ENCODE results near the gene ITGA11.

ITGA11 gene

DNA sequence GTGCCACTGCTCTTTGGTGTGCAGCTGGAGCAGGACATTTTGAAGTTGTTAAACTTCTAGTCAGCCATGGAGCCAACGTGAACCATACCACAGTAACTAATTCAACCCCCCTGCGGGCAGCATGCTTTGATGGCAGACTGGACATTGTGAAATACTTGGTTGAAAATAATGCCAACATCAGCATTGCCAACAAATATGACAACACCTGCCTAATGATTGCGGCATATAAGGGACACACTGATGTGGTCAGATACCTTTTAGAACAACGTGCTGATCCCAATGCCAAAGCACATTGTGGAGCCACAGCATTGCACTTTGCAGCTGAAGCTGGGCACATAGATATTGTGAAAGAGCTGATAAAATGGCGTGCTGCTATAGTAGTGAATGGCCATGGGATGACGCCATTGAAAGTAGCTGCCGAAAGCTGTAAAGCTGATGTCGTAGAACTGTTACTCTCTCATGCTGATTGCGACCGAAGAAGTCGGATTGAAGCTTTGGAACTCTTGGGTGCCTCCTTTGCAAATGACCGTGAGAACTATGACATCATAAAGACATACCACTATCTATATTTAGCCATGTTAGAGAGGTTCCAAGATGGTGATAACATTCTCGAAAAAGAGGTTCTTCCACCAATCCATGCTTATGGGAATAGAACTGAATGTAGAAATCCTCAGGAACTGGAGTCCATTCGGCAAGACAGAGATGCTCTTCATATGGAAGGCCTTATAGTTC is 142.2 kb downstream of the ITGA11 start:
- DNase-seq (ENCODE audit: low read depth): no peak

DNA sequence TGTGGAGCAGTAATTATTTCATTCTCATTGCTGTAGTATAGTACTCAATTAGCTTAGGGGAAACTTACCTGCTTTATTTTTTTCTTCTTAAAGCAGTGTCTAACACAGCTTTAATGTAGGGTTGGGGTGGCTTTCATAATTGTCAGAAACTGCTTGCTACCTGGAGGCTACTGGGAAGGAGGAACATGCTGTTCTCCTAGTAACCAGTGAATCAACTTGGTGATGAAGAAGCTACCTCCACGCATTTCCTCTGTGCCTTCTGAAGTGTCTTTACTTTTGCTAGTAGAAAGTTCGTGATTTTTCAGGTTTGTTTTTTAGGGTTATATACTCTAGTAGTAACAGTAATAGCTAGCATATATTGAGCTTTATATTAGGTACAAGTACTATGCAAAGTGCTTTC is 142.9 kb downstream of the ITGA11 start:
- no peak for DNase-seq (ENCODE audit: low read depth)

DNA sequence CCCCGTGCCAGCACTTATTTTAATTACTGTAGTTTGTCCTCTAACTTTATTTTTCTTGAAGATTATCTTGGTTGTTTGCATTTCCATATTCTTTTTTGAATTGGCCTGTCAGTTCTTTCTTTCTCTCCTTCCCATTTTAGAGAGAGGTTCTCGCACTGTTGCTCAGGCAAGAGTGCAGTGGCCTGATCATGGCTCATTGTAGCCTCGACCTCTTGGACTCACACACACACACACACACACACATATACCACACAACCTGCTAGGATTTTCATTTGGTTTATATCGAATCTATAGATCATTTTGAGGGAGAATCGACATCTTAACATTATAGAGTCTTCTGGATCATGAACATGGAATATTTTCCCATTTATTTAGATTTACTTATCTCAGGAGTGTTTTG is 145.7 kb downstream of the ITGA11 start:
- DNase-seq (ENCODE audit: low read depth): no peak

DNA sequence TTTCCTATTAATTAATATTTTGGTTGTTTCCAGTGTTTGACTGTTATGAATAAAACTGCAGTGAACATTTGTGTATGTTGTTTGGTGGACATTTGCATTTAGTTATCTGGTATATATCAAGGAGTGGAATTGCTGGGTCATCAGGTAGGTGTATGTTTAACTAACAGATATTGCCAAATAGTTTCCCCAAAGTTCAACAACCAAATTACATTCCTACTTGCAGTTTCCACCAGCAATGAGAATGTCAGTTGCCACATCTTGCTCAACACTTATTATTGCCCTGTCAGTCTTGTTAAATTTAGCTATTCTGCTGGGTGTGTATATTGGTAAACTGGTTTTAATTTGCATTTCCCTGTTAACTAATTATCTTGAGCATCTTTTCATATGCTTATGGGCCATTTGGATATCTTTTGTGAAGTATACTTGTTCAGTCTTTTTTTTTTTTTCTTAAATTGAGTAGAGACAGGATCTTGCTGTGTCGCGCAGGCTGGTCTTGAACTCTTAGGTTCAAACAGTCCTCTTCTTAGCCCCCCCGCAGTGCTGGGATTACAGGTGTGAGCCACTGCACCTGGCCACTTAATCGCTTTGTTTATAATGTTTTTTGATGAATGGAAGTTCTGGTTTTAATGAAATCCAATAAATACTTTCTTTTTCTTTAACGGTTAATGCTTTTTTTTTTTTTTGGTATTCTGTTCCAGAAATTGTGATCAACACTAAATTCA is 146.5 kb downstream of the ITGA11 start:
- DNase-seq (ENCODE audit: low read depth): no peak

DNA sequence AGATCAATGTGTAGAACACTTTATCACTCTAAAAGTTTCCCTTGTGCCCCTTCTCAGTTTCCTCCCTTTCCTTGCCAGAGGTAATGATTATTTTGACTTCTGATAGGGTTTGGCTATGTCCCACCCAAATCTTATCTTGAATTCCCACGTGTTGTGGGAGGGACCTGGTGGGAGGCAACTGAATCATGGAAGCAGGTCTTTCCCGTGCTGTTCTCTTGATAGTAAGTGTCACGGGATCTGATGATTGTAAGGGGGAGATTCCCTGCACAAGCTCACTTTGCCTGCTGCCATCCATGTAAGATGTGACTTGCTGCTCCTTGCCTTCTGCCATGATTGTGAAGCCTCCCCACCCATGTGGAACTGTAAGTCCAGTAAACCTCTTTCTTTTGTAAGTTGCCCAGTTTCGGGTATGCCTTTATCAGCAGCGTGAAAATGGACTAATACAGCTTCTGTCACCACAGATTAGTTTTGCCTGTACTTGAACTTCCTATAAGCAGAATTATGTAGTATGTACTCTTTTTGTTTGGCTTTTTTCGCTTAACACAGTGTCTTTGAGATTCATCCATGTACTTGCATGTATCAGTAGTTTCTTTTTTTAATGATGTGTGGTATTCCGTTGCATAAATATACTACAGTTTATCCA is 147.2 kb downstream of the ITGA11 start:
- no peak for DNase-seq (ENCODE audit: low read depth)

DNA sequence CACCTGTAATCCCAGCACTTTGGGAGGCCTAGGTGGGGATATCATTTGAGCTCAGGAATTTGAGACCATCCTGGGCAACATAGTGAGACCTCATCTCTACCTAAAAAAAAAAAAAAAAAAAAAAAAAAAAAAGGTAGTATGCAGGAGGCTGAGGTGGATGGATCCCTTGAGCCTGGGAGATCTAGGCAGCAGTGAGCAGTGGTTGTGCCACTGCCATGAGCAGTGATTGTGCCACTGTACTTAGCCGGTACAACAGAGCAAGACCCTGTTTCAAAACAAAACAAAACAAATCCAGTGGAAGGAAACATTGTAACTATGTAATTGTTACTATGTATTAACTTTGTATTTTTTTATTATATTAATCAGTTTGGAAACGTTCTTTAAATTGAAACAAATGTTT is 148.6 kb downstream of the ITGA11 start:
- DNase-seq (ENCODE audit: low read depth): no peak

DNA sequence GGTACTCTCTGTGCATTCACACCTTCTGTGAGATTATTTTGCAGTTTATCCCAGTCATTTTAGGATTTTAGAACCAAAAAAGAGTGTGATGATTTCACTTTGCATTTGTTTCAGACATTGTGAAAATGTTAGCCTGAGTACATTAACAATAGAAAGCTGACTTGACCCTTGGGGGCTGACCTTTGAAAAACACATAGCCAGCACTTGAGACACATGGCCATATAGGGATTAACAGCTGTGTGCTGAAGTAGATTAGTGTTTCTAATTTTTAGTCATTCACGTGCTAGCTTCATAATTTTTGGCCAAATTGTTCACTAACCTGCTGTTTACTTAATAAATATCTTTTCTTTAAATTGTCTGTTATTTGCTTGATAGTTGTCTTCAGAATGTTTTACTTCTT is 151.0 kb downstream of the ITGA11 start:
- no peak for DNase-seq (ENCODE audit: low read depth)

DNA sequence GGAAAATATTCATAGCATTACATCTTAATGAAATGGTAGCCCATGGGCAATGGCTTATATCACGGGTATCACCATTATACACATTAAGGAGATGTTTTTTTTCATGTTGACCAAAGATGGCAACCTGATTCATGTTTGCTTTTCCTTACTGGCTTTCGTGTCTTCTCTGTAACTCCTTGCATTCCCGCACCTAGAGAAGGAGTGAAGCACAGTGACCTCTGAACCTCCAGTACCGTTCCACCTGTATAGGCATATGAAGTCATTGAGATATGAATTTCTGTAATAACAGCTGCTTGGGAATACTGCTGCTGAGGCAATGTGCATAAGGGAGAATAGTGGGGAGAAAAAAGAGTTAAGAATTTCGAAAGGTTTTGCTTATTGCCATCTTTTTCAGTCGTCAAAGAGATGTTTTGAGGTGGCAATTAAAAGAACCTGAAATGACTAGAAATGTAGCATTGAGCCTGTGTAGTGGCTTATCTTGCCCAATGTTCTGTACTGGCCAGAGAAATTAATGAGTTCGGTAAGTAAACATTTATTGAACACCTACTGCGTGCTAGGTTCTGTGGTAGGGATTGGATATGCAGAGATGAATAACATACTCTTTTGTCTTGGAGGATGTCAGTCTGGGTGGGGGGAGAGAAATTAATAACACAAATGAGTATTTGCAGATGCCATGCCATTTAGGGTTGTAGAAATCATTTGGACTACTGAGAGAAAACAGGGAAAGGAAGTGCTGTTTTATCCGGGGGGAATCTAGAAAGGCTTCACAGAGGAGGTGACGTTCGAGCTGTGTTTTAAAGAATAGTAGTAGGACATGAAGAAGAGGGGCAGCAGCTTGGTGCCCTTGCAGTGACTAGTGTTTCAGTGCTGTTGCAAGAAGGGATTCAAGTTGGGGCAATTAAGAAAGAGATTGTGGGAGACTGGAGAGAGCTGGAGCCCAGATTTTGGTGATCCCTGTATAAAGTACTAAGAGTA is 151.9 kb downstream of the ITGA11 start:
- DNase-seq (ENCODE audit: low read depth): no peak

DNA sequence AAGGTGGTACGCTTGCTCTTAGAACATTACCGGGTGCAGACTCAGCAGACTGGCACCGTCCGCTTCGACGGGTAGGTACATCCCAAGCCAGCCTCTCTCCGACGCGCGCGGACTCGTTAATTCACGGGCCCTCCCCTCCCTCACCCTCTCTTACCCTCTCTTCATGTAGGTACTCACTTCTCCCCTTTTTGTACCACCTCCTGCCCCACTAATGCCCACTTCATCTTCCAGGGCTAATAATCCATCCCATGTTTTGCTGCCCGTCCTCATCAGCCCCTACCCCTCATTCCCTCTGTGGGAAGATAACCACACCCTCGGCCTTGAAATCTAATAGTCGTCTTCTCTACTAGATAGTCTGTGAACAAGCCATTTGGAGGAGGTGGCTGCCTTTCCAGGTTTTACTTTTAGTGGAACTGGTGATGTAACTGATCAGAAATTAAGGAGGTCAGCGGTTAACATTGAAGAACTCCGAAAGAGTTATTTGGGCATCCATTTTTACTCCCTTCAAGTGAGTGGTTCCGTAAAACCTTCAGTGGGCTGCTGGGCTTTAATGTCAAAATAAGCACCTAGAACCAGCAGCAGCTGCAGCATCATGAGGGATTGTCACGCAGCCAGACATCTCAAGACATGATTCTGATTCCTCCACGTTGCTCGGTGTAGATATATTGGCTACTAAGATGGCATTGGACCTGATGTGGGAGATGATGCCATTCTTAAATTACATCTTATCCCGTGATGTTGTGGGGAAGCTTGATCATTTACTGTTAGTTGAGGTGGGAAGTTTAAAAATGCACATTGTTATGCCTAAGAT is 153.2 kb downstream of the ITGA11 start:
- DNase-seq (ENCODE audit: low read depth): no peak

DNA sequence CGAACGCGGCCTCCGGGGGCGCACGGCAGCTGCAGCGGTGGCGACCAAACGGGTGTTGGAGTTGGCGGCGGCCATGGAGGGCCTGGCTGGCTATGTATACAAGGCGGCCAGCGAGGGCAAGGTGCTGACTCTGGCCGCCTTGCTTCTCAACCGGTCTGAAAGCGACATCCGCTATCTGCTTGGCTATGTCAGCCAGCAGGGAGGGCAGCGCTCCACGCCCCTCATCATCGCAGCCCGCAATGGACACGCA is 153.7 kb downstream of the ITGA11 start:
- no peak for DNase-seq (ENCODE audit: low read depth)

DNA sequence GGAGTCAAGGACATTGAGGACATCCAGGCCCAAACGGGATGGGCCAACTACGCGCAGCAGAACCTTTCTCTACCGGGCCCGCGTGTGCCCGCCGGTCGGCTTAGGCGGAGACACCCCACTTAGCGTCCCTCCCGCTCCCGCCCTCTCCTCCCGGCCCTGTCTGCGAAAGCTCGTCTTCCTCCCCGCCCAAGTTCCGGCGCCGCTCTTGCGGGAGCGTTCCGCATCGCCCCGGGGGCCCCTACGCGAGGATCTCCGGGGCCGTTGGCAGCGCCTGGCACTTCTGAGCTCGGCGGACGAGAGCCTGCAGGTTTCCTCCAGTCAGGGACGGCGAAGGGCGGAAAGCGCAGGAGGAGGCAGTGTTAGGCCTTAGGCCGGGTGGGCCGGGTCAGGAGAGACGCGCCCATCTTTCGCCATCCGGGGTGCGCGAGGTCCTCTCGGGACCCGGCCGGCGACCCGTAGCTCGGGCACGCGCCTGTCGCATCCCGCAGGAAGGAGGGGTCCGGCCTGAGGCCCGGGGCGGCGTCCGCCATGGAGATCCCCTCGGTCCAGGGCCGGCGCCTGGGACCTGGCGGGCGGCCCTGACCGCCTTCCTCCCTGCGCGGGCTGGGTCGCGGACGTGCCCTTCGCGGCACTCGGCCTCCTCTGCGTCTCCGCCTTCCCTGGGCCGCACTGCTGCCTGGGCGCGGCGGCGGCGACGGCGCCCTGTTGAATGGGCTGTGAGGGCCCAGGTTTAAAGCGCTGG is 154.2 kb downstream of the ITGA11 start, which contains the start of gene FEM1B:
TSS of gene FEM1B (plus strand) at position 143 of the 742 bp plus-strand sequence. CDS start 673 bp downstream, outside the sequence.
- DNase-seq (ENCODE audit: low read depth): peak; percentile 83

DNA sequence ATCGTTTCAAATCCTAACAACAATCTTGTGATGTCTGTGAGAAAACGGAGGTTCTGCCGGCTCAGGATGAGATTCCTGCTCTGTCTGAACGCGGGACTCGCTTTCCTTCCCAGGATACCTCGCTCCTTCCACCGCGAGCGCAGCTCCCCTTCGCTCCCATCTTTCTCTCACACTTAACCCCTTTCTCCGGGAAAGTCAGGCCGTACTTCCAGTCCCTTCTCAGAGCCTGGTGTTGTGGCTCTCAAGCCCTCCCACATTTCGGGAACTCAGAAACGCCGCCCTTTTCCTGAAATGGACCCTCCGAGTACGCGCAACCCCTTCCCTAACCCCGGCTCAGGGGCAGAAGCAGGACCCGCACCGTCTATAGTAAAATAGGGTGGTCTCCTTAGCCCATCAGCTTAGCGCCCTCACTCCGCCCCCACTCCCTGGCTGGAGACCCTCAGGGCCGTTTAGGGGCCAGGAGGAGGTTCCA is 154.8 kb downstream of the ITGA11 start:
- DNase-seq (ENCODE audit: low read depth): peak; percentile 10

DNA sequence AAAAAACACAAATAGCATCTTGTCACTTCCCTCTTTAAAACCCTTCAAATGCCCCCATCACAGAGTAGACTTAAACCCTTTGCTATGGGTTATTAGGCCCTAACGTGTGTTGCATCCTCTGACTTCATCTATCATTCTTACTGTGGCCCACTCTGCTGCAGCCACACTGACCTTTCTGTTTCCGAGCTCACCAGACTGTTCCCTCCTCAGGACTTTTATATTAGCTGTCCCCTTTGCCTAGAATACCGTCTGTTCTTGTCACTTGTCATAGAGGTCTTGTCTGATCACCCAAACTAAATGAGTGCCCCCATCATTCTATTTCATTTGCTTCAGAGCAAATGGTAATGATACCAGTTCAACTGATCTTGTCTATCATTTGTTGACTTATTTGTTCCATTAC is 155.3 kb downstream of the ITGA11 start:
- no peak for DNase-seq (ENCODE audit: low read depth)

DNA sequence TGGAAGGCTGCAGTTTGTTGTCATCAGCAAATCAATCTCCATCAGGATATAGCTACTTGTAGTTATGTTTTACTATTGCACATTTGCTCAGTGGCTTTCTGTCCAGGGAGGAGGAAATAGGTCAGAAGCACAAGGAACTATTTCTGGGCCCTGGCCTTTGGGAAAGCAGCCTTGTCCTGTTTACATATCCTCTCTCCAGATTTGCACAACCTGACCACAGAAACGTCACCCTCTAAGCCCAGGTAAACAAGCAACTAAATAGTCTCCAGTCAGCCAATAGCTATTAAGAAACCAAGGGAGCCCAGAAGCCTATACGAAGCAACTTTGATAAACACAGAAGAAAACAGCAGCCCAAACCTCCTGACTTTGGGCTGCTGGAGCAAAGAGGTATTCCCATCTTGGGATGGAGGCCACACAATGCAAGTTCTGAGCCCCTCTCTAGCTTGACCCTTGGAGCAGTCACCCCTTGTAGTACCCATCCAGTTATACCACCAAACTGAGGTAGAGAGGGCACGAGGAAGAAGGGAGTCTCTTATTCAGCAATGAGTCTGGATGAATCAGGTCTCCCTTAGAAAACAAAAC is 156.7 kb downstream of the ITGA11 start:
- no peak for DNase-seq (ENCODE audit: low read depth)

DNA sequence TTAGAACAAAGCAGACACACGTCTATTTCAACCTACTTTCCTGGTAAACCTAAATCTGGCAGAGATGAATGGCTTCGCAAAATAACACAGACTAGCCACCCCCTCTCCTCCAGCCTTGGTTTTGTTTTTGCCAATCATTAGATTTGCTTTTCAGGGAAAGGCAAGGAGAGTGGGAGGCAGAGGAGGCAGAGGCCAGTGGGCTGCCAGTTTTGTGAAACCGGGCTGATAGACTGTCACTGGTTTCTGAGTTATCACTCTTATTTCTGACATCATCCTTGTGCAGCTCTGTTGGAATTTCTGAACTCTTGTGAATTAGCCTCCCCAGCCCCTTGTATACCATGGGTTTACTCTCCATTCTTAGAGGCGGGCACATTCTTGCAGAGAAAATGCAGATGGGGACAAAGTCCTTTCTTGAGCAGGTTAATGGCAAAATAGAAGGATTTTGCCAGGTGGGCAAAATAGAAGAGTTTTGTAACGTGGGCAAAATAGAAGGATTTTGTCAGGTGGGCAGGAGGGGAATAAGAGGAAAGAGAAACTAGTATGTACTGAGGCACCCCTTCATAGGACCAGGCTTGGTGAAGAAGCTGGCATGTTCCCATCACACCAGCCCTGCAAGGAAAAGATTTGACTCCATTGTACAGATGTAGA is 157.6 kb downstream of the ITGA11 start:
- no peak for DNase-seq (ENCODE audit: low read depth)

DNA sequence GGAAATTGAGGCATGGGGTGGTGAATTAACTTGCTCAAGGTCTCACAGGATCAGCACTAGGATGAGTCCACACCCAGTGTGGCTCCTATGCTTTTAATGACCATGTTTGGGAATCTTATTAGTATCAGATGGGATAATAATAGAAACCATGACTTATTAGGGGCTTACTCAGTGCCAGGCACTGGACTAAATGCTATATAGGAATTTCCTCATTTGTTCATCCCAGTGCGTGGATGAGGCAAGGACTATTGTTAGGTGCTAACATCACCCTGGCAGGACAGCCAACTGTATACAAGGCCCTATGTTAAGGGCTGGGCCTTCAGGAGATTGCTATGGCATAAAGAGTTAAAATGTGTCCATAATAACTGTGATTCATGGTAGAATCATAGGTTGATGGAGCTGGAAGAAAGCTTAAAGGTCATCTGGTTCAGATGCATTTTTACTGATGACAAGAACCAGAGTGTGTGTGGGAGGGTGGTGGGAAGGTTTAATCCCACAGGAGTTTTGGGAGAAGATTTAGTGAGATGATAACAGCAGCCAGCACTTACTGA is 159.2 kb downstream of the ITGA11 start:
- DNase-seq (ENCODE audit: low read depth): no peak

DNA sequence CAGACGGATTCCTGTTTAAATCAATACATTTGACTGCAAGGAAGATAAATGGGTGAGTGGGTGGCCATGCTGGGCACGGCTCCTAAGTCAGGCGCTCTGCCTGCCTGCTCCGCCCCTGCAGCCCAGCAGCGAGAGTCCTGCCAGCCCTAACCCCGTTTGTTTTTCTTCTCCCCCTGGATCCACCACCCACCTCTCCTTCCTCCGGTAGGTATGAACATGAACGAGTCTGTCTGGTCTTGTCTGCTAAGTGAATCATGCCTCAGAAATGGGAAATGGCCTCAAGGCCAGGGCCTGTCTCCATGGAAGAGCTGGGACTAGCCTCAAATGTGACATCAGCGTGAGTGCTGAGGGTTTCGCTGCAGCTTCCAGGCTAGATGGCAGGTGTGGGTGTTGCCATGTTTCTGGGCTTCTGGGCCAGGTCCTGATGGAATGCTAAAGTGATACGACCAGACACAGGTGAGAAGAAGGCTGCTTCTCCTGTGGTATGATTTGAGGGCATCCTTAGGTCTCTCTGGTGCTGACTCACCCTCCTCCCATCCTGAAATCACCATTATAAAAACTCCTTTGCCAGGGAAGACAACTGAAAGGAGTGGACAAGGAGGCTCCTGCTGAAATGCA is 160.0 kb downstream of the ITGA11 start:
- DNase-seq (ENCODE audit: low read depth): no peak

DNA sequence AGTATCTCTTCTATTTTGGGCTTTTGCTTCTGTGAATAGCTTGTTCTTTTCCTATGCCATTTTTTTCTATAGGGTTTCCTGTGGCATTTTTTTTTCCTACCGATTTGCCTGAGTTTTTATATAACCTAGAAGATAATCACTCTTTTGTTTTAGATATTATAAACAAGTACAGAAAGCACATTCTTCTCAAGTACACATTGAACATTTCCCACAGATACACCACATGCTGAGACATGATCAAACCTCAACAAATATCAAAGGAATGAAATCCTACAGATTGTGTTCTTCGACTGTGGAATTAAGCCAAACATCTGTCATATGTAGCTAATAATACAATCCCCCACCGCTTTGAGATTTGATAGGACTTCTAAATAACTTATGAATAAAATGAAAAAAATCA is 163.6 kb downstream of the ITGA11 start:
- DNase-seq (ENCODE audit: low read depth): no peak

DNA sequence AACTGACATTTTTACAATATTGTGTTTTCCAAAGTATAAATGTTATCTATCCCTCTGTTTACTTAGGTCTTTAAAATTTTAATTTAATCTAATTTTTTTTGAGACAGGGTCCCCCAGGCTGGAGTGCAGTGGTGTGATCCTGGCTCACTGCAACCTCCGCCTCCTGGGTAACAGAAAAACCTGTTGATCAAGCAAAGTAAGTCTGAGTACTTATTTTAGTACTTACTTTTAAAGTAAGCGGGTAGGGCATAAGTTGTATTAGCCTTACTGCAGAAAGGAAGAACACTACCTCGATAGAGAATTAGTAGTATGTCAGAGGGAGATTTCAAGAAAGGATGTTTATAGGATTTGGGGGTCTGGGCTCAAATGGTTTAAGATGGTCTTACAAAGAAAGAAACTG is 166.3 kb downstream of the ITGA11 start:
- no peak for DNase-seq (ENCODE audit: low read depth)
